HG03064 (cell line): ENCODE measurements around the gene WSCD1.

Source experiments
- ATAC-seq: cut with Tn5 transposase; IDR thresholded peaks from one replicate; pipeline ENCODE4 v1.9.1; 2021; ENCODE audit warnings: low read depth; ENCODE audit not compliant: unreplicated experiment

The WSCD1 gene

DNA sequence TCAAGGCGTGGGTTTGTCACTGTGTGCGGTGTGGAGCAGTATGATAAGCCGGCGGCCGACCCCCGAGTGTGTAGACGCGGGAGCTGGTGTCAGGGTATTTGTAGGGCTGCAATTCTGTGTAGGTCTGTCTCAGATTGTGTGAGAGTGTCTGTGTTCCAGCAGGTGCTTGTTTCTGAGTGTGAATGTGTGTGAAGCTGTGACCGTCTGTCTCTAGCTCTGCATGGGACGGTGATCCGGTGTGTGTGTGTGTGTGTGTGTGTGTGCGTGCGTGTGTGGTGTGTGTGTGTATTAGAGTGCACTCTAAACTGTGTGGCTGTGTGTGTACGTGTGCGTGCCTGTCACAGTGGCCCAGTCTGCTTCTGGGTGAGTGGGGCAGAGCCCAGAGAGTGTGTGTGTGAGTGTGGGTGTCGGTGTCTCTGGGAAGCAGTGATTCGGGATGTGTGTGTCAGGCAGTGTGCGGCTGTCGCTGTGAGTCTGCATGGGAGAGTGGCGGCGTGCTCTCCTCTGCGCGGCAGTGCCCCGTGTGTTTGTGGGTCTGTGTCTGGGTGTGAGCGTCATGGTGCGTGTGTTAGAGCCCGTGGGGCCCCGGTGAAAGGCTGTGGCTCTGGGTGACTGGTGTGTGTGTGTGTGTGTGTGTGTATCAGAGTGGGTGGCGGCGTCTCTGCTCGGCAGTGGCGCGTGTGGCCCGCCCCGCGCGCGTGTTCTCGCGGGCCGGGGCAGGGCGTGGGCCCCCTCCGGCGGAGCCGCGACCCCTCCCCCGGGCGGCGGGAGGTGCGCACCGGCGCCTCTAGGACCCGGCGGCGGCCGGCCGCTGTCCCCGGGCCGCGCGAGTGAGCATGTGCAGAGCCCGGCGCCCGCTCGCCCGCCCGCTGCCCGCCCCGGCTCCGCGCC is at the start of gene WSCD1:
TSS of gene WSCD1 (plus strand) at position 841 of the 891 bp plus-strand sequence. CDS start 10,280 bp downstream, outside the sequence.
- ATAC-seq, result no peak

DNA sequence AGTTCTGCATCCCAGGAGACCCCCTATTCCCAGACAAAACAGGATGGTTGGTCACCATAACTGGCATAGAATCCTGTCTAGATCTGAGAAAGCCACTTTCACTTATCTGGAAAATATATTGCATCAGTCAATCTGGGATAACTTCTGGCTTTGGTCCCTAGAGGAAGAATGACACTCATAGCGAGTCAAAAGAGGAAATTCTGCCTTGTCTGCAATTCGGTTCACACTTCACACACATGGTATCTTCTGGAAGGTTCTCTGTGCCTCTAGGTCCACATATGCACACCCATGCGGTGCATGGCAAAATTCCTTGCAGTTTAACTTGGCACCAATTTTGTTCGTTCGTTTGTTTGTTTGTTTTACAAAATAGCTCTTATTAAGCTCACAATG is 49.2 kb upstream of the WSCD1 start:
- ATAC-seq, result no peak

DNA sequence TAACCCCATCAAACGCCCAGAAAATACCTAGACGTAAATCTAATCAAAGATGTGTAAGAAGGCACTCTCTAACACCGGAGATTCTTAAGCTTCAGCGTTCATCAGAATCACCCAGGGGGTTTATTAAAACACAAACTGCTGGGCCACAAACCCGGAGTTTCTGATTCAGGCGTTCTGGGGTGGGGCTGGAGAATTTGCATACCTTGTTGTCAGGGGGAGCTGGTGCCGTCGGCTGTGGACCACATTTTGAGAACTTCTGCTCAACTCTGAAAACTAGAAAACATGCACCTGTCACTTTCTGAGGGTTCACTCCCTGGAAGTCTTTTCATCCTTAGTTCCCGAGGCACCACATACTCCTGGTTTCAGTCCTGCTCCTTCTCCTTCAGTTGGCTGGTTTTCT is 48.6 kb upstream of the WSCD1 start:
- no peak for ATAC-seq

DNA sequence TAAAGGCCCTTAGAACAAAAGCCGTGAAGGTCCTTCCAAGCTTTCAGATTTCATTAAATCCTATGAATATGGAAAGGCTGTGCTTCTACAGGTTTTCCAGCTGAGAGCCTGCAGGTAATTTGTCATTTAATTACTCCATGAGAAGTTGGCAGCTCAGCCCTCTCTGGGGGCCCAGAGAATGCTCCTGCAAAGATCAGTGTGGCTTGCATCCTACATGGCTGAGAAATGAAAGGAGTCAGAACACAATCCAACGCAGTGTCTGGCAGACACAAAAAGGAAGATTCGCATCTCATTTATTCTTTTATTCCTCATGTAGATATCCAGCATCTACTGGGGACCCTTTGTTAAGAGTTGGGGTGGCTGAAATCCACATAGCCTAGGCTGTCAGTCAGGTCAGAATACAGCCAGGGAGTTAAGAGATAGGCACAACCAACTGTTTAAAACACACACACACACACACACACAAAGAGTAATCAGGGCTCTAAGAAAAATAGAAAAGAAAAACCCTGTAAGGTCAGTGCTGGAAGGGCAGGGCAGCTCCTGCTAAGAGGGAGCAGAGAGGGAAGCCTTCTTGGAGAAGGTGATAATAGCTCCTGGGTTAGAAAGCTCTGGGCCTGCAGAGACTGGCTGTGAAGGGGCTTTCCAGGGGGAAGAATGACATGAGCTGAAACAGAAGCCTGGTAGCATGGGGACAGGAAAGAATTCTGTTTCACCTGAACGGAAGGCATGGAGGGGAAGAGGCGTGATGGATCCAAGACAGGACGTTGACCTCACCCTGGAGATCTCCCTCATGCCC is 46.9 kb upstream of the WSCD1 start:
- ATAC-seq, result no peak

DNA sequence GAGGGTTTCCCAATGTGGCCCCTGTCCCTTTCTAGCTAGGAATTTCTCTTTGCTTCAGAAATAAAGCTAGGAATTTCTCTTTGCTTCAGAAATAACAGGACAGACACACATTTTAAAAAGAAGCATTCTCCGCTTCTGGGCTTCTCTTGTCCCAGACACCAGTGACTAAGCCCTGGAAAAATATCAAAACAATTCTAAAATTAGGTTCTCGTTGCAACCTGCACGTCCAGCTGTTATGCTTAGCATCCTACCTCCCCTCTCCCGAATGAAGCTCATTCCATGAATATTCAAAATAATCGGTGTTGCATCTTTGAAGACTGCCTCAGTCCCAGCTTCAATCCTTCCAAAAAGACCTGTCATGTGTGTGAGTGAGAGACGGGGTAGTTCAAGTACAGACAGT is 45.6 kb upstream of the WSCD1 start:
- ATAC-seq, result no peak

DNA sequence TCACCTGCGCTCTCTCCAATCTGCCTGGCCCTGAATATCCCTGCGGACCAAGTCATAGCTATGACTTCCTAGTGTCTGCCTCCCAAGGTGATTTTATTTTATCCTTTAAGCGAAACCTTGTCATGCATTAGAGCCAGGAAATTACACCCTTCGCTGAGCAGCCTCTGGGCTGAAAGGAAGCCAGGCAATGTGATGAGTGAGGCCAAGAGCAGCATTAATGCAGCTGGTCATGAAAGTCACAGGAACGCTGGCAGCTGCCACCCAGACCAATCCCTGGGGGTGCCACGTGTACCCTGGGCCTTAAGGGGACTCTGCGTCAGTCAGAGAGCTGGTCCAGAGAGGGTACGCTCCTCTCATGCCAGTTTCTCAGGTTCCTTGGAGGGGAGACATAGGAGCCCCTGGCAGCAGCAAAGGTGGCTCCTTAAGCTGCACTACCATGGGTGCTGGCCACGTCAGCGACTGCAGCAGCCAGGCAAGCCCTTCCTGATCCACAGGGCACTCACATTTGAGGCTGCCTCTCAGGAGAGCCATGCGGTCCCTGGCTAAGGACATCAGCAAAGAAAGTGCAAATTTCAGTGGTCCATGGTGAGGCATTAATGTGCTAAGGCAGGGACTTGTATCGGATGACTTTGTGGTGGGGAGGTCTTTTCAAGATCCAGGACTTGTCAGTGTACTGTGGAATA is 42.7 kb upstream of the WSCD1 start:
- no peak for ATAC-seq

DNA sequence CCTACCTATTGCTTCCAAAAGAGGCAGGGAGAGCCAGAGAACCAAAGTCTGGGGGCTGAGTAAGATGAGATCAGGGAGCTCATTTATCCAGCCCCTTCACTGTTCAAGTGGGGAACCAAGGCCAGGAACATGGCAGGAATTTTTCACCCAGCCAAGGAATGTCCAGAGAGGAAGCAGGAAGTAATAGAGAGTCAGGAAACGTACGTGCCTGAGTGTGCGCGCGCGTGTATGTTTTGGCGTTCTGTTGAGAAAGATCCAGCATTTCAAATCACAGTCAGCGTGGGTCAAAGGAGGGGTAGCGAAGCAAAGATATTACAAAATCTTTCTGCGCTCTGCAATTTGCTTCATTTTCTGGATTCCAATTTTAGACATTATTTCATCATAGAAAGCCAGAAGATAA is 41.9 kb upstream of the WSCD1 start:
- no peak for ATAC-seq

DNA sequence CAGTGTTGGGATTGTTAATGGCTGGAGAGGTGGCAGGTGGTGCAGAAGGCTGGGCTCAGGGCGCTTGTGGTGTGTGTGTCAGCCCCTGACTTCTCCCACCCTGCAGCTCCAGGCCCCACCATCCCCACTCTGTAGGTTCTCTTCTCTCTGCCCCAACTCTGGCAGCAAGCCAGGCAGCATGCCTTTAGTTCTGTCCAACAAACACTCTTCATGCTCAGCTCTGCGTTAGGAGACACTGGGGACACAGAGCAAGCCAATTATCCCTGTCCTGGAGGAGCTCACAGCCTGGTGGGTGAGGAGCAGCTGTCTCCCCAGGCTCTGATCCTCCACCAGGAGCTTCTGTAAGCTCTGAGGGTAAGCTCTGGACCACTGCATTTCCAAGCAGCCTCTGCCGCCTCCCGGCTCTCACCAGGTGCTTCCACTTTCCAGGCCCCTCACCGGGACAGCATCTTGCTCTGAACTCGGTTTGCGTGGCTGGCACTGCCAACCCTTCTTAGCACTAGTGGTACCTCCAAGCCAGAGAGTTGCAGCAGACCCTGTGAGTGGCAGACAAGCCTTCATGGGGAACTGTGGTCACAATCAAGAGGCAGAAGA is 34.3 kb upstream of the WSCD1 start:
- no peak for ATAC-seq

DNA sequence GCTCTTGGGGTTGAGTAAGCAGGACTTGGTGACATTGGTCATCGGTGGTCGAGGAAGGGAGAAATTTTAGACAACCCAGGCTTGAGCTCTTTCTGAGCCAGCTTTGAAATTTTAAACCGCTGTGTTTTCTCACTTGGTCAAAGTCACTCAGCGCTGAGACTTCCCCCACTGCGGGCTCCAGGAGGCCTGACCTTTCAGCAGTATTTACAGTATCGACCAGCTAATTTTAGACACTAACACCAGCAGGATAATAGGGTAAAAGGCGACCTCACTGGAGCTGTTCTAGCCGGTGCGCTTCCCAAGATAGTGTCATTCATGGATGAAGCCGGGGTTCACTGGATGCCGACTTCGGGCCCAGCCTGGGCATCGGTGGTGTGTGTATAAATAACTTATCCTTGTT is 29.7 kb upstream of the WSCD1 start:
- ATAC-seq, result no peak

DNA sequence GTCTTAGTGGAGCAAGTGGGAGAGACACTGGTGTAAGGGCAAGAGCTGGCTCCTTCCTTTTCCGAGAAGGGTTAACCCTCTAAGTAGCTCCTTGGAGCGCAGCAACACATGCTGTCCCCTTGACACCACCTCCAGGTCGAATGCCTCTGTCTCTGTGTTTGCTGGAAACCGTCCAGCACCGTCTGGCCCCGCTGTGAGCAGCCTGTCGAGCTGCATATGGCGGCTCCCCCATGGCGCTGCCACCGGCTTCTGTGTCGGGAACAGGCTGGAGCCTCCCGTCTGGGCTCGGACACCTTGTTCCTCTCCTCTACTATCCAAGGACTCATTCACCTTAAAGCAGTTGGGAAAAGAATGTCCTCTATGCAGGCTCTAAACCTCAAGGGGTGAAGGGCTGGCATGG is 28.9 kb upstream of the WSCD1 start:
- ATAC-seq, result no peak

DNA sequence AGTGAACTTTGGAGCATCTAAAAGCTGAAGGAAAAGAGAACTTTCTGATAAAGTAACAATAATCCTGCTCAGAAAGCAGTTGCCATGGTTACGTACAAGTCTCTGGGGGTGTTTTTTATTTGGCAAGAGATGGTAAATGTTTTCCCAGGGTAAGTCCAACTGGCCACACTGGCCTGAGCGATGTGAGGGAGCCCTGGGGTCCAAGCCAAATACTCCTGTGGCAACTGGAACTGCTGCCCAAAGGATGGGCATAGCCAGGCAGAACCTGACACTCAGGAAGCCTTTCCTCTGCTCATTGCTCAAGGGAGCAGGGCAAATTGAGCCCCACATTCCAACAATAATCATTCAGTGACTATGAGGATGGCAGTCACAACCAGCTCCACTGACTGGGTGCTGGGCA is 26.8 kb upstream of the WSCD1 start:
- no peak for ATAC-seq

DNA sequence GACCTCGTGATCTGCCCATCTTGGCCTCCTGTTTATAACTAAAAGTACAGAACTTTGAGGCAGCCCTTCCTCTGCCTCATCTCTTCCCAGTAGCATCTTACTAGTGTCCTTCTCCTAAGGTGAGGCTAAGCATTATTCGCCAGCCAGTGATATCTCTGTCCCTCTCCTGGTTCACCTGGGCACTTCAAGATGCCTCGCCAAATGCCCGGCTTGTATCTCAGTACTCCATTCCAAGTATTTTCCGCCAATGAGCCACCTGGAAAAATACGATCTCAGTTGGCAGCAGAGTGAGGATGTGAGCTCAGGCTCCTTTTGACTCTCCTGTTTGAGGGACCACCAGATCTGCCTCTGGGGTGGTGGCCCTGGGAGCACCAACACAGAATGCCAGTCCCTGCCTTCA is 25.9 kb upstream of the WSCD1 start:
- no peak for ATAC-seq

DNA sequence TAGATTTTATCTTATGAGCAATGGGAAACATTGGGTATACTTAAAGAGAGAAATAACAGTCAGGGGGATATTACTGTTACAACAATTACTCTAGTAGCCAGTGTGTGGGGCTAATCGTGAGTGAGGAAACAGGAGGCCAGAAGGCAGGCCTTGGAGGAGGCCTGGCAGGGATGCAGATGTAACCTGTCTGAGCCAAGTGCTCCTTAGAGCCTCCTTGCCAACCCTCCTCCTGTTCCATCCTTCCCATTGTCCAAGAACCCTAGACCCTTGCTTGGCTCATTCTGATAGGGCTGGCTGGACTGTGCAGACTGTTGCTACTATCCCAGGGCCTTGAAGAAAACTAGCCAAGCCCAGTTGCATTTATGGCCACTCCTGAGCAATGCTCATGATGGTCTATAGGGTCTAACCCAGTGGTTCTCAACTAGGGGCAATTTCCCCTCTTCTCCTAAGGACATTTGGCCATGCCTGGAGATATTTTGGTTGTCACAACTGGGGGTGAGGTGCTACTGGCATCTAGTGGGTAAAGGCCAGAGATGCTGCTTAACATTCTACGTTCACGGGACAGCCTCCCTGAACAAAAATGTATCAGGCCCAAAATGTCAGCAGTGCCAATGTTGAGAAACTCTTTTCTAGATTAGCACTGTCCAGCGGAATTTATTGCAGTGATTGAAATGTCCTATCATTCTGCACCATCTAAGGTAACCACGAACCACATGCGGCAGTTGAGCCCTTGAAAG is 24.4 kb upstream of the WSCD1 start:
- ATAC-seq, result no peak

DNA sequence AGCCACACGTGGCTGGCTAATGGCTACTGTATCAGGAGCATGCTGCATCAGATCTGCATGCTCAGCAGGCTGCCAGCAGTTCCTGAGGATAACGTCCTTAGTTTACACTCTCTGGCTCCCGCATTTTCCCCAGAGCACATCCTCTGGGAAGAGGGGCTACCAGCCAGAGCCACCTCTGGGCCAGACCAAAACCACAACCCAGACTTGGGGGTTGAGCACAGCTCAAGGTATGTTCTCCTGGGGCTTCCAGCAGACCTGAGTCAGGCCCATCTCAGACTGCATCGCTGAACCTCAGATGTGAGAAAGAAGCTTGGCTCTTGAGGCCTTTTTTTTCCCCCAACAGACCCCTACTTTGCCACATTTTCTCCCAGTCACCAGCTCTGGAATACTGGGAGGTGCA is 23.7 kb upstream of the WSCD1 start:
- ATAC-seq, result no peak

DNA sequence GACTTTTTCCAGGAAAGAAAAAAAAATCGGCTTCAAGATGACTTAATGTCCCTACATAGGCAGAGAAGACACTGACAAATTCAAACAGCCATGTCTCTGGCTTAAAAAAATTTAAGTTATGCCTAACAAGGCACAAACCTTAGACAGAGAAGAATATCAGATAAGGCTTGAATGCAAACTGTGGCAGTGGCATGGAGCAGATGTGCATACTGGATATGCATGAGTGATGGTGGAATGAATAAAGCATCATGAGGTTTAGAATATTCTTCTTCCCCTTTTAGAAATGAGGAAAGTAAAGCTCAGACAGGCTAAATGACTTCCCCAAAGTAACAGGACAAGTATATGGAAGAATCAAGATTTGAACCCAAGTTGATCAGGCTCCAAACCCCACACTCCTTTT is 23.2 kb upstream of the WSCD1 start:
- ATAC-seq, result no peak

DNA sequence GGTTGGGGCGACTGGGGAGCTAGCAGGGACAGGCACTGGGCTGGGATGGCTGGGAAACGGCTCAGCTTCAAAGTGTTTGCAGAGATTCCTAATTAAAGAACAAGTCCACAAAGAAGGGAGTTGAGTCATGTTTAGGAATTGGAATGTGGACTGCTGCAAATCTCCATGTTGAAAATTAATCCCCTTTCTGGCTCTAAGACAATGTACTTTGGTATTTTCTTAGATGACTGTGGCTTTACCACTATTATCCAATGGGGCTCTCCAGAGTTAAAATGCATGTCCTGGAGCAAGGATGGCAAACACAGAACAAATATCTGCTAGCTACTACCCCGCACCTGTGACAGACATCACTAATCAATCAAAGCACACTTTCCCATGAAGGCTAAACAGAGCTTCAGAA is 22.2 kb upstream of the WSCD1 start:
- no peak for ATAC-seq

DNA sequence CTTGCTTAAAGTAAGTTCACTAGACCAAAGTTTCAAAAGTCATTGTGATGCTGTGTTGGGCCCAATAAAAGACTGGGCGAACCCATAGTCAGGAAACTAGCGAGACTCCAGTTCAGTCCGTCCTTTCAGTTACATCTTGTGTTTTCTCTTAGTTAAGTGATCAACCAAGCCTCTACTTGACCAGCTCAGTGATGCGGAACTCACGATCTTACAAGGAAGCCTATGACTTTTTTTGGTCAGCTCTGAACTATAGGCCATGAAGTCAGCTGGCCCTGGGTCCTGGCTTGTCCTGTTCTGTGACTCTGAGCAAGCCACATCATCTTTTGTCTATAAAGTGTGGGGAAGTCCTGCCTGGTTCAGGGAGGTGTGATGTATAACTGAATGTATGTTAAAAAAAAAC is 21.7 kb upstream of the WSCD1 start:
- ATAC-seq, result no peak

DNA sequence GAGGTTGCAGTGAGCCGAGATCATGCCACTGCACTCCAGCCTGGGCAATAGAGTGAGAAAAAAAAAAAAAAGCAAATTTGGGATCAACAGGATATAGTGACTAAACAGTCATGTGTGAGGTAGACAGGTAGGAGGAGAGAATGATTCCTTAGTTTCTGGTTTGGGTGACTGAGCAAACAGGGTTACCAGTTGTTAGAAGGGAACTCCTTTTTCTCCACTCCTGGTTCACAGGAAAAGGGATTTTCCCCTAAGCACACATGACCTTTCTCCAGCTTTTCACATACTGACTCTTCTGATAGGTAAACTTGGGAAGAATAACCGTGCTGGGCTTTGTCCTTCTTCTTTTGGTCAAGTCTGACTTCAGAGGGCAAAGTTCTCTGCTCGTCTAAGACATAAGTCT is 17.3 kb upstream of the WSCD1 start:
- ATAC-seq, result no peak

DNA sequence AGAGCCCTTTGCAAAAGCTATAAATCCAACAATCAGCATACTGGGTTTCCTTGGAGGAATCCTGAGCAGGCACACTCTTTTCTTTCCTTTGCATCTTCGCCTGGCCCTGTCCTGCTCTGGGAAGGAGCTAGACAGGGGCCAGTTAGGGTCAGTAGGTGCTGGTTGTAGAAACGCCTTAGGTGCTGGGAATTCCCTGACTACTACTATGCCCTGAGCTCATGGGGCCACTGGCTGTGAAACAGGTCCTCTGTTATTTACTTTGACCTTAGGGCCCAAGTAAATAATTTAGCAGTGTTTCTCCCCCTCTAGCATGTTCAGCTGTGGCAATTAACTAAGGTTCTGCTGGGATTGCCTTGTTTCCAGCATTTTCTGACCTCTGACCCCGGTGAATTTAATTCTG is 15.8 kb upstream of the WSCD1 start:
- ATAC-seq, result no peak

DNA sequence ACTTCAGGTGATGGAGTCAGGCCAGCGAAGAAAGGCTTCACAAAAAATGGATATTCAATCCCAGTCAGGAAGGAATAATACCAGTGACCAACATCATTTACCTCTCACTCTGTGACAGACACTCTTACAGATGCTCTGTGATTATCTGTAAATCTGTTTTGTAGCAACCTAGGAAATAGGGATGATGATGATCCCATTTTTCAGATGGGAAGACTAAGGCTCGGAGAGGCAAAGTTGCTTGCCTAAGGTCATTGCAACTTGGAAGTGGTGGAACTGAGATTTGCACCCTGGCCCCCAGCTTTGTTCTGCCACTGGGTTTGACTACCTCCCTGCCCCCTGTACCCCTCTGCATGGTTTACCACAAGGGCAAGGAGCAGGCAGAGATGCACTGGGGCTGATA is 14.1 kb upstream of the WSCD1 start:
- no peak for ATAC-seq
